Fibroblast of villous mesenchyme (primary cell): ENCODE measurements around the gene MCF2L. TPM values are rescaled to one million over a fixed set of nuclear protein-coding genes. Genes with fewer than 3 reads are reported as not detected.

Source experiments
- DNase-seq: peaks from one replicate; pipeline ENCODE4 v3.0.0-alpha.2; 2010; ENCODE audit warnings: low read depth
- H3K4me3 ChIP-seq: 2 replicates; pipeline ENCODE4 v1.5.1; 2011; ENCODE audit warnings: low read depth, mild to moderate bottlenecking, low read length
- CTCF ChIP-seq: IDR thresholded peaks from 2 replicates; pipeline ENCODE4 v1.5.1; 2012; ENCODE audit warnings: low read depth, mild to moderate bottlenecking, low read length; ENCODE audit not compliant: insufficient read depth
- total RNA-seq: library from RNA; depleted of rRNA; stranded (reverse); fragments of >200 nt; gene quantifications from 2 replicates; pipeline ENCODE4 v1.2.3, GENCODE V29; 2012

The MCF2L gene
- total RNA-seq, 1 donor = under 0.01 TPM

- no peak overlapping the region for H3K4me3 ChIP-seq
- DNase-seq = no peak
- no peak for TF ChIP-seq CTCF
Observed at GRCh38 chr13:113006660-113007059, 37.6 kb downstream of the MCF2L start.

- H3K4me3 ChIP-seq = no peak overlapping the region
- TF ChIP-seq CTCF = no peak
- no peak for DNase-seq
Observed at GRCh38 chr13:113008851-113009250, 39.8 kb downstream of the MCF2L start.

- no peak for TF ChIP-seq CTCF
- H3K4me3 ChIP-seq = no peak overlapping the region
- DNase-seq = no peak
Observed at GRCh38 chr13:113009743-113010509, 40.9 kb downstream of the MCF2L start.

- no peak for DNase-seq
- H3K4me3 ChIP-seq = no peak overlapping the region
- TF ChIP-seq CTCF = no peak
Observed at GRCh38 chr13:113010510-113010865, 41.5 kb downstream of the MCF2L start.

GRCh38 chr13:113013303-113013702 is 44.3 kb downstream of the MCF2L start:
- TF ChIP-seq CTCF = no peak
- DNase-seq = no peak
- no peak overlapping the region for H3K4me3 ChIP-seq

GRCh38 chr13:113013878-113014751 is 45.1 kb downstream of the MCF2L start:
- no peak for DNase-seq
- H3K4me3 ChIP-seq = no peak overlapping the region
- no peak for TF ChIP-seq CTCF
